Measurements from ENCODE around the gene GATAD2A.

The GATAD2A gene

GRCh38 chr19:19540715-19541515, 135.4 kb downstream of the GATAD2A start:
- TF ChIP-seq POLR2AphosphoS5 (IDR thresholded peaks at IDR 0.05; ENCODE audit: low read depth), result no peak
- no peak for TF ChIP-seq CTCF (IDR thresholded peaks at IDR 0.05; ENCODE audit: insufficient read depth, low read length)
- TF ChIP-seq GABPA (IDR thresholded peaks at IDR 0.05; ENCODE audit: low read depth), result no peak
- no peak for TF ChIP-seq SPI1 (IDR thresholded peaks at IDR 0.05; ENCODE audit: borderline replicate concordance, low read depth)
- no peak for TF ChIP-seq REST (IDR thresholded peaks at IDR 0.05; ENCODE audit: insufficient replicate concordance, low read depth)
- peak in 1 of 2 experiments; percentile 49 for DNase-seq (ENCODE audit: low read depth in 1 of 2, low spot score in 1 of 2)
- no peaks in the 10 kb centered on the region for H3K27me3 ChIP-seq (ENCODE audit: insufficient read depth, poor library complexity, severe bottlenecking)
- no peak overlapping the region for H3K27ac ChIP-seq (replicated peaks)
- H3K4me3 ChIP-seq (replicated peaks; ENCODE audit: insufficient read depth, low read length), result no peak overlapping the region

- DNase-seq (ENCODE audit: low read depth in 1 of 2, low spot score in 1 of 2), result no peak
- TF ChIP-seq GABPA (IDR thresholded peaks at IDR 0.05; ENCODE audit: low read depth) (no peak), POLR2AphosphoS5 (IDR thresholded peaks at IDR 0.05; ENCODE audit: low read depth) (no peak), CTCF (IDR thresholded peaks at IDR 0.05; ENCODE audit: insufficient read depth, low read length) (no peak), REST (IDR thresholded peaks at IDR 0.05; ENCODE audit: insufficient replicate concordance, low read depth) (no peak), SPI1 (IDR thresholded peaks at IDR 0.05; ENCODE audit: borderline replicate concordance, low read depth) (no peak)
- Histone ChIP-seq H3K27ac (replicated peaks) (peak overlapping the region; percentile 85), H3K27me3 (ENCODE audit: insufficient read depth, poor library complexity, severe bottlenecking) (no peaks in the 10 kb centered on the region), H3K4me3 (replicated peaks; ENCODE audit: insufficient read depth, low read length) (no peak overlapping the region)
These were observed 136.1 kb downstream of the GATAD2A start for GRCh38 chr19:19541616-19542015.

GRCh38 chr19:19542507-19542906, 137.0 kb downstream of the GATAD2A start:
- Histone ChIP-seq H3K27me3 (ENCODE audit: insufficient read depth, poor library complexity, severe bottlenecking) (no peaks in the 10 kb centered on the region), H3K4me3 (replicated peaks; ENCODE audit: insufficient read depth, low read length) (no peak overlapping the region), H3K27ac (replicated peaks) (peak overlapping the region; percentile 85)
- DNase-seq (ENCODE audit: low read depth in 1 of 2, low spot score in 1 of 2), result peak; percentile 88 to 95
- TF ChIP-seq SPI1 (IDR thresholded peaks at IDR 0.05; ENCODE audit: borderline replicate concordance, low read depth) (peak; percentile 72; the same call in 1 of the 2 replicates), POLR2AphosphoS5 (IDR thresholded peaks at IDR 0.05; ENCODE audit: low read depth) (peak; percentile 77), CTCF (IDR thresholded peaks at IDR 0.05; ENCODE audit: insufficient read depth, low read length) (no peak), GABPA (IDR thresholded peaks at IDR 0.05; ENCODE audit: low read depth) (peak; percentile 74)
